ENCODE results near the gene FYB2.

- TF ChIP-seq, protein P1, sequence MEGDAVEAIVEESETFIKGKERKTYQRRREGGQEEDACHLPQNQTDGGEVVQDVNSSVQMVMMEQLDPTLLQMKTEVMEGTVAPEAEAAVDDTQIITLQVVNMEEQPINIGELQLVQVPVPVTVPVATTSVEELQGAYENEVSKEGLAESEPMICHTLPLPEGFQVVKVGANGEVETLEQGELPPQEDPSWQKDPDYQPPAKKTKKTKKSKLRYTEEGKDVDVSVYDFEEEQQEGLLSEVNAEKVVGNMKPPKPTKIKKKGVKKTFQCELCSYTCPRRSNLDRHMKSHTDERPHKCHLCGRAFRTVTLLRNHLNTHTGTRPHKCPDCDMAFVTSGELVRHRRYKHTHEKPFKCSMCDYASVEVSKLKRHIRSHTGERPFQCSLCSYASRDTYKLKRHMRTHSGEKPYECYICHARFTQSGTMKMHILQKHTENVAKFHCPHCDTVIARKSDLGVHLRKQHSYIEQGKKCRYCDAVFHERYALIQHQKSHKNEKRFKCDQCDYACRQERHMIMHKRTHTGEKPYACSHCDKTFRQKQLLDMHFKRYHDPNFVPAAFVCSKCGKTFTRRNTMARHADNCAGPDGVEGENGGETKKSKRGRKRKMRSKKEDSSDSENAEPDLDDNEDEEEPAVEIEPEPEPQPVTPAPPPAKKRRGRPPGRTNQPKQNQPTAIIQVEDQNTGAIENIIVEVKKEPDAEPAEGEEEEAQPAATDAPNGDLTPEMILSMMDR (IDR thresholded peaks at IDR 0.05): no peak
- TF ChIP-seq POLR2AphosphoS5 (IDR thresholded peaks at IDR 0.05) (no peak), EP300 (IDR thresholded peaks at IDR 0.05) (no peak), POLR2A (IDR thresholded peaks at IDR 0.05) (no peak)
Measured at GRCh38 chr1:56777972-56778371, 41.2 kb downstream of the FYB2 start.

Measured in sigmoid colon (tissue), 4 donors.